K562 (cell line): ENCODE results near the gene WASL. TPM values are rescaled to one million over a fixed set of nuclear protein-coding genes. Genes with fewer than 3 reads are reported as not detected.

Source experiments
- ARID3A ChIP-seq: IDR thresholded peaks from 2 replicates; pipeline ENCODE4 v1.6.1; 2012; ENCODE audit warnings: low read depth, low read length, improper control_type of control experiment, borderline replicate concordance
- ATF3 ChIP-seq, 2 experiments: fragments of 450-650 bp in 1 of 2; sonication (generic) in 1 of 2; formaldehyde crosslinking in 1 of 2; IDR thresholded peaks in 1 of 2; conservative IDR thresholded peaks in 1 of 2; 2 replicates each; pipeline versions ENCODE4 v1.6.1 to v1.8.1; 2016 to 2023; ENCODE audit warnings: mild to moderate bottlenecking in 2 of 2, moderate library complexity in 2 of 2, inconsistent platforms in 1 of 2, missing genetic modification reagents in 1 of 2
- DACH1 ChIP-seq: fragments of 450-650 bp; IDR thresholded peaks from 2 replicates; pipeline ENCODE4 v1.6.1; 2018; ENCODE audit not compliant: partially characterized antibody
- DPF2 ChIP-seq: fragments of 450-650 bp; IDR thresholded peaks from 2 replicates; pipeline ENCODE4 v1.6.1; 2016
- E2F6 ChIP-seq, 2 experiments: IDR thresholded peaks; 2 replicates each; pipeline ENCODE4 v1.6.1; 2011; ENCODE audit warnings: borderline replicate concordance in 1 of 2, control low read depth in 1 of 2, low read depth in 1 of 2, low read length in 1 of 2, mild to moderate bottlenecking in 1 of 2, mixed read lengths in 1 of 2, moderate library complexity in 1 of 2; ENCODE audit not compliant: insufficient read depth in 1 of 2, insufficient read length in 1 of 2, poor library complexity in 1 of 2, severe bottlenecking in 1 of 2; ENCODE audit errors: extremely low read depth in 1 of 2
- EP300 ChIP-seq: IDR thresholded peaks from 2 replicates; pipeline ENCODE4 v1.6.1; 2012; ENCODE audit warnings: low read length, improper control_type of control experiment
- JUN ChIP-seq, 2 experiments: sonication (generic) in 1 of 2; formaldehyde crosslinking in 1 of 2; IDR thresholded peaks; 2 replicates each; pipeline versions ENCODE4 v1.6.1 to v1.8.0; 2012 to 2022; ENCODE audit warnings: borderline replicate concordance in 2 of 2, mild to moderate bottlenecking in 2 of 2, improper control_type of control experiment in 1 of 2, low read depth in 1 of 2, low read length in 1 of 2, missing genetic modification reagents in 1 of 2
- KDM1A ChIP-seq, 2 experiments: fragments of 450-650 bp; IDR thresholded peaks; 2 replicates each; pipeline ENCODE4 v1.6.1; 2016; ENCODE audit warnings: mild to moderate bottlenecking in 2 of 2
- NEUROD1 ChIP-seq: fragments of 150-350 bp; IDR thresholded peaks from 2 replicates; pipeline ENCODE4 v1.6.1; 2014; ENCODE audit warnings: borderline replicate concordance, low read length, low read depth; ENCODE audit not compliant: partially characterized antibody
- PBX2 ChIP-seq, 2 experiments: IDR thresholded peaks in 1 of 2; conservative IDR thresholded peaks in 1 of 2; 2 replicates each; pipeline ENCODE4 v1.6.1; 2016; ENCODE audit warnings: low read depth in 2 of 2, mild to moderate bottlenecking in 1 of 2, missing compliant biosample characterization in 1 of 2, missing genetic modification characterization in 1 of 2, moderate library complexity in 1 of 2
- PHB2 ChIP-seq: fragments of 450-650 bp; IDR thresholded peaks from 2 replicates; pipeline ENCODE4 v1.6.1; 2017; ENCODE audit warnings: low read depth
- PKNOX1 ChIP-seq: fragments of 450-650 bp; IDR thresholded peaks from 2 replicates; pipeline ENCODE4 v1.6.1; 2016
- POLR2H ChIP-seq: IDR thresholded peaks from 2 replicates; pipeline ENCODE4 v1.6.1; 2016; ENCODE audit warnings: missing genetic modification characterization, low read depth, mild to moderate bottlenecking, control low read depth, missing compliant biosample characterization, moderate library complexity
- SAP30 ChIP-seq: fragments of 200-600 bp; sonication (generic); IDR thresholded peaks from 2 replicates; pipeline ENCODE4 v1.6.1; 2012; ENCODE audit warnings: borderline replicate concordance, low read depth, mild to moderate bottlenecking, moderate library complexity, low read length, control low read depth, inconsistent platforms; ENCODE audit not compliant: insufficient read depth, poor library complexity, severe bottlenecking
- SOX6 ChIP-seq: fragments of 450-650 bp; IDR thresholded peaks from 2 replicates; pipeline ENCODE4 v1.6.1; 2014; ENCODE audit warnings: mild to moderate bottlenecking
- TAF15 ChIP-seq: fragments of 200-400 bp; formaldehyde crosslinking; IDR thresholded peaks from 2 replicates; pipeline ENCODE4 v1.6.1; 2017; ENCODE audit warnings: mild to moderate bottlenecking, low read depth, low read length, moderate library complexity
- ZNF24 ChIP-seq: fragments of 450-650 bp; IDR thresholded peaks from 2 replicates; pipeline ENCODE4 v1.6.1; 2016
- polyA plus RNA-seq, 8 experiments: library from polyadenylated mRNA; depleted of rRNA in 4 of 8; stranded (reverse) in 5 of 8; unstranded in 3 of 8; fragments of >200 nt; fragmentation: Nextera tagmentation in 2 of 8; fragmentation: Illumina TruSeq in 1 of 8; extraction: Ambion mirVana in 2 of 8; extraction: Trizol in 1 of 8; gene quantifications; 2 replicates each; pipeline versions ENCODE4 v1.2.1 to v1.2.3, GENCODE V29; 2011 to 2014; ENCODE audit warnings: inconsistent platforms in 1 of 8, missing spikeins in 1 of 8
- total RNA-seq, 7 experiments: library from RNA; depleted of rRNA in 6 of 7; stranded (reverse); fragments of >200 nt in 6 of 7; fragmentation: Illumina TruSeq in 2 of 7; extraction: Trizol in 2 of 7; gene quantifications; 2 replicates each; pipeline versions ENCODE4 v1.2.1 to v1.2.3, GENCODE V29; 2011 to 2021; ENCODE audit warnings: low replicate concordance in 1 of 7

Gene WASL
- total and polyA plus RNA-seq, 9 of the 15 experiments (the other 6 are each of a cell fraction or from before 2014, with no cell fraction given): 3.2 to 13.9 (median 8.3) TPM

GRCh38 chr7:123715198-123715597, 33.6 kb downstream of the WASL start (continued):
- TF ChIP-seq ATF3 (IDR thresholded peaks at IDR 0.05) (peak; percentile 76; the same call in 1 of the 2 replicates), ATF3 (CRISPR knock-in tag; conservative IDR thresholded peaks at IDR 0.05) (no peak), PBX2 (CRISPR knock-in tag; IDR thresholded peaks at IDR 0.05; ENCODE audit: low read depth) (no peak), PBX2 (tag; conservative IDR thresholded peaks at IDR 0.05; ENCODE audit: low read depth) (peak; percentile 49; the same call in 1 of the 2 replicates), E2F6 (IDR thresholded peaks at IDR 0.05; ENCODE audit: borderline replicate concordance in 1 of 2, extremely low read depth in 1 of 2, insufficient read depth in 1 of 2, insufficient read length in 1 of 2, low read depth in 1 of 2, low read length in 1 of 2, poor library complexity in 1 of 2, severe bottlenecking in 1 of 2) (no peak), NEUROD1 (no peak), JUN (IDR thresholded peaks at IDR 0.05; ENCODE audit: borderline replicate concordance, low read depth, low read length) (0 out of 2 replicates have a peak, but pooled peaks have one; percentile 56), JUN (CRISPR knock-in tag; IDR thresholded peaks at IDR 0.05; ENCODE audit: borderline replicate concordance) (no peak), SOX6 (peak; percentile 60), KDM1A (IDR thresholded peaks at IDR 0.05) (peak; percentile 72 to 83; a peak in 3 of 4 replicates), ZNF24 (no peak), PHB2 (no peak), POLR2H (tag) (peak; percentile 43; the same call in 1 of the 2 replicates), PKNOX1 (peak; percentile 79), ARID3A (peak; percentile 56; the same call in 1 of the 2 replicates), TAF15 (no peak), EP300 (peak; percentile 28; the same call in 1 of the 2 replicates), DPF2 (peak; percentile 73), DACH1 (peak; percentile 23), SAP30 (no peak)
